GM21515 (cell line): Measurements from ENCODE around the gene IQSEC1.

Experiments
- ATAC-seq: cut with Tn5 transposase; IDR thresholded peaks from one replicate; pipeline ENCODE4 v1.9.1; 2021; ENCODE audit not compliant: unreplicated experiment

The IQSEC1 gene

GRCh38 chr3:13006216-13006990 lies 66.8 kb downstream of the IQSEC1 start:
- ATAC-seq = no peak

DNA sequence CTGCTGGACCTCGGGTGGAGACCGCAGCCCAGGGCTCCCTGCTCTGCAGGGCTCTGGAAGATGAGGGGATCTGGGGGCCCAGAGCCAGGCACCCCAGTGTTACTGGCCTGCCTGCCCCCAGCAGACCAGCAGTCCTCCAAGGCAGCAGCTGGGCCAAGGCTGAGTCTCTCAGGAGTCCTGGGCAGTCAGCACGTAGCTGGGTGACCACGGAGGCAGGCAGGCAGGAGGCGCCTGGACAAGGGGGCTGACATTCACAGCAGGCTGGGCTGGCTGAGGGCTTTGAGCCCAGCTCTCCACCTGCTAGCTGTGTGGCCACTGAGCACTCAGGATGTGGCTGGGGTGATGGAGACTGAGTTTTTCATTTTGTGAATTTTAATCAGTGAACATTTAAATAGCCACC lies 67.9 kb downstream of the IQSEC1 start:
- ATAC-seq = no peak

GRCh38 chr3:13004376-13004775 lies 68.9 kb downstream of the IQSEC1 start:
- ATAC-seq = no peak

DNA sequence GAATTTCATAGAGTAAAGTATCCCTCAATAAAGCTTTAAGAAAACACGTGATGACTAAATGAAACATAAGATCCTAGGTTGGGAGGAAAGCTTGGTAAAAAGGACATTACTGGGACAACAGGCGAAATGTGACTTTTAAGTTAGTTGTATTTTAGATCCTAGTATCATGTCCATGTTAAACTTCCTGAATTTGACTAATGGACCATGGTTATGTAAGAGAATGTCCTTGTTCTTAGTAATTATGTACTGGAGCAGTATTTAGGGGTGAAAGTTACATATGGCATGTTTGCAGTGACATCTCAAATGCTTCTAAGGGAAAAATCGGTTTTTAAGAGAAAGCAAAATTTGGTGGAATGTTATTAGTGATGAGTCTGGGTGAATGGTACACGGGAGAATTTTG lies 69.6 kb downstream of the IQSEC1 start:
- ATAC-seq = no peak

DNA sequence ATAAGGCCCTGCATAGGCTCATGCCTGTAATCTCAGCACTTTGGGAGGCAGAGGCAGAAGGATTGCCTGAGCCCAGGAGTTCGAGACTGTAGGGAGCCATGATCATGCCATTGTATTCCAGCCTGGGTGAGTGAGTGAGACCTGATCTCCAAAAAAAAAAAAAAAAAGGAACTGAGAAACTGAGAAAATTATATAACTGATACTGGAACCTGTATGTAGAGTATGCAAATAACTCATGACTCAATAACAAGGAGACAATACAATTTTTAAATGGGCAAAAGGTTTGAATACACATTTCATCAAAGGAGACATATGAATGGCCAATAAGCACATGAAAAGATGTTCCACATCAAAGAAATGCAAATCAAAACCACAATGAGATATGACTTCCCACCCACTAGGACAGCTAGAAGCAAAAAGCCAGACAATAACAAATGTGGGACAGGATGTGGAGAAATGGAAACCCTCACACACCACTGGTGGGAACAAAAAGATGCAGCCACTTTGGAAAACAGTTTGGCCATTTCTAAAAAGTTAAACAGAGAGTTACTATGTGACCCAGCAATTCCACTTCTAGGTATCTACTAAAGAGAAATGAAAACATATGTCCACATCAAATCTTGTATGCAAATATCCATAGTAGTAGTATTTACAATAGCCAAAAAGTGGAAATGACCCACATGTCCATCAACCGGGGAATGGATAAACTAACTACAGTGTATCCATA lies 70.7 kb downstream of the IQSEC1 start:
- peak; percentile 73 for ATAC-seq

DNA sequence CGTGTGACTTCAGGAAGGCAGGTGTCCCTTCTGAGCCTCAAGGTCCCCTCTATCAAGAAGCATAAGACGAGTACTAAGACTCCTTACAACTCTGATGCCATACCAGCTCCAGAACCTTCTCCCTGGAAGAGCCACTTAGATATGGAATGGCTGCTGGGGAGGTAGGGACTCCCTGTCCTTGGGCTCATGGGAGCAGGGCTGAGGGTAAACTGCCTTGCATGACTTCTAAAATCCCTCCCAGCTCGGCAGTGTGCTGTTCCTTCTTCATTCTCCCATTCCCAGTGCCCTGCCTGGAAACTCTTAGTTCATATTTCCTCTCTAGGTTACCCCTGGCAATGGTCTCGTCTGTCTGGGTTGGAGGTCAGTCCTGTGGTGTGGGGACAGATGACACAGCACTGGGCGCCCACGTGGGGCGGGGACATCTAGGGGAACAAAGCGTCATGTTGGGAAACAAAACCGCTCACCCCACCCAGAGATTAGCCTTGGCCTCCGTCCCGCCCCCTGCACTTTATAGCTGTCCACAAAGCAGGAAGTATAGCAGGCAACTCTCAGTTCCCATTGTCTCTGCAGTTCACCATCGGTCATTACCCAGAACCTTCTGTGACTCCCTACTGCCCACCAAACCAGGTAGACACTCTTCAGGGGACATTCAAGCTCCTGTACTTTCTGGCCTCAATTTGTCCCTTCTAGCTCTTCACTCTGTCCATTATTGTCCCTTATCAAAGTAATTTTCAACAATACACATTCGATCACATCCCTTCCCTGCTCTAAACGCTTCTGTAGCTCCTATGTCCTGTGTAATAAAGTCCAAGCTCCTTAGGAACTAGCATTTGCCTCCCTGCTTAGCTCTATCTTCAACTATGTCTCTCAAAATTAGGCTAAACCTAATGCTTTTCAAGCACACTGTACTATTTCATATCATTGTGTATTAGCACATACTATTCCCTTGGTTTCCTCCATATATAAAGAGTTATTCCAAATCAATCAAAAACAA lies 73.8 kb downstream of the IQSEC1 start:
- peak; percentile 34 for ATAC-seq

- ATAC-seq = no peak
Measured at GRCh38 chr3:12998648-12999047, 74.6 kb downstream of the IQSEC1 start.

- no peak for ATAC-seq
Measured at GRCh38 chr3:12997387-12997786, 75.8 kb downstream of the IQSEC1 start.

- no peak for ATAC-seq
Measured at GRCh38 chr3:12996181-12996506, 77.1 kb downstream of the IQSEC1 start.

DNA sequence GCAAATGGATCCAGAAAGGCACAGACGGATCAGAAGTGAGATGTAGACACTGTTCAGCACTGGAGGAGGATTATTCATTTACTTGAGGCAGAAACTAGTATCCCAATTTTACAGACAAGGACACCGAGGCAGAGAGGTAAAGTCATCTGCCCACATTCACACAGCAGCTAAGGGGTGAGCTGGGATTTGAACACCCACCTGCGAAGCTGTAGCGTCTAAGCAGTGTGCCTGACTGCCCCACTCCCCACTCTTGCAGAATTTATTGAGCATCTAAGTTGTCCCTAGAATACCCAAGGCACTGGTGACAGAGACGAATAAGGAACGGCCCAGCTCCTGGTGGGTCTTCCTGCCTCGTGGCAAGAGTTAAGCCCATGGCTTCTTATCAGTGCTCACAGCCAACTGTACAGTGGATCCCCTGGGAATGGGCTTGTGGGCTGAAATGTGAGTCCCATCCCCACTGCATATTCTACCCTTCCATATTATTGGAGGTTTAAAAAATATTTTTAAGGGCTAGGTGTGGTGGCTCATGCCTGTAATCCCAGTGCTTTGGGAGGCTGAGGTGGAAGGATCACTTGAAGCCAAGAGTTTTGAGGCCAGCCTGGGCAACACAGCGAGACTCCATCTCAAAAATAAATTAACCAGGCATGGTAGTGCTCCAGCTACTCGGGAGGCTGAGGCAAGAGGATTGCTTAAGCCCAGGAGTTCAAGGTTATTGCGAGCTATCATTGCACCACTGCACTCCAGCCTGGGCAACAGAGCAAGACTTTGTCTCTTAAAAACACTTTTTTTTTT lies 77.6 kb downstream of the IQSEC1 start:
- no peak for ATAC-seq

DNA sequence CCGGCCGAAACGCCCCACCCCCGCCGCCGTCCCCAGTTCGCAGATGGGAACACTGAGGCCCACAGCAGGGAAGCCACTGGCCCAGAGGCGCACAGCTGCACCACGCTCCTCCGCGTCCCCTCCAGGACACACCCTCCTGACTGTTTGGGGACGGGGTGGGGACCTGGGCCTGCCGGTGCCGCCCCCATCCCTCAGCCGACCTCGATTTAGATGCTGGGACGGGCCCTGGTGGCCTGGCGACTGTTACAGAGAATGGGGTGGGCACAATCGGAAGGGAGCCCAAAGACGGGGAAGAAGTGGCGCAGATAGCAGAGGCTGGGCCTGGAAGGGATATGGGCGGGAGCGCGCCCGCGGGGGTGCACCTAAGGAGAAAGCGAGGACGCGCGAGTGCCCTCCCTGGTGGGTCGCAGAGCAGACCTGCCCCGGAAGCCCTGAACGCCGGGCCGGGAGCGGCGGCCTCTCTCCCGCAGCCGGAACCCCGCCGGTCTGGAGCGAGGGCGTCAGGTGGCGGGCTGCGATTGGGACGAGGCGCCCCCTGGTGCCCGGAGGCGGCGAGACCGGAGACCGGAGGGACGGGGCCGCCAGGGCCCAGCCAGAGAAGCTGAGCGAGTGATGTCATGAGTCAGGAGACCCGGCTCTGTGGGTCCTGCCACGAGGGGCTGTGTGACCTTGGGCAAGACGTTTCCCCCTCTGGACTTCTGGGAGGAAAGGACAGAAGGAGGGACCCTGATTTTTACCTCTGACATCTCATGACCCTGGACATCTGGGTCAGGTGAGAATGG lies 78.4 kb downstream of the IQSEC1 start:
- ATAC-seq = peak; percentile 63

DNA sequence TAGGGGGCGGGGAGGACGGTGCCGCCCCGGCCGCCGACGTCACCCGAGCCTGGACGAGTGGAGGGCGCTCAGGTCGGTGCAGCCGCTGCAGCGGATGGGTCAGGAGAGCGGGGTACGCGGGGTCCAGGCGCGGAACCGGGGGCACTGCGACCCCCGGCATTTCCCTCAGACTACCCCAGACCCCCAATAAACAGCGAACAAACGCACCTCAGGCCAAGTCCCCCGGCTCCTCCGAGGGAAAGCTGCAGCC lies 78.9 kb downstream of the IQSEC1 start:
- ATAC-seq = peak; percentile 16

GRCh38 chr3:12993517-12994356 lies 79.5 kb downstream of the IQSEC1 start:
- ATAC-seq = peak; percentile 27

DNA sequence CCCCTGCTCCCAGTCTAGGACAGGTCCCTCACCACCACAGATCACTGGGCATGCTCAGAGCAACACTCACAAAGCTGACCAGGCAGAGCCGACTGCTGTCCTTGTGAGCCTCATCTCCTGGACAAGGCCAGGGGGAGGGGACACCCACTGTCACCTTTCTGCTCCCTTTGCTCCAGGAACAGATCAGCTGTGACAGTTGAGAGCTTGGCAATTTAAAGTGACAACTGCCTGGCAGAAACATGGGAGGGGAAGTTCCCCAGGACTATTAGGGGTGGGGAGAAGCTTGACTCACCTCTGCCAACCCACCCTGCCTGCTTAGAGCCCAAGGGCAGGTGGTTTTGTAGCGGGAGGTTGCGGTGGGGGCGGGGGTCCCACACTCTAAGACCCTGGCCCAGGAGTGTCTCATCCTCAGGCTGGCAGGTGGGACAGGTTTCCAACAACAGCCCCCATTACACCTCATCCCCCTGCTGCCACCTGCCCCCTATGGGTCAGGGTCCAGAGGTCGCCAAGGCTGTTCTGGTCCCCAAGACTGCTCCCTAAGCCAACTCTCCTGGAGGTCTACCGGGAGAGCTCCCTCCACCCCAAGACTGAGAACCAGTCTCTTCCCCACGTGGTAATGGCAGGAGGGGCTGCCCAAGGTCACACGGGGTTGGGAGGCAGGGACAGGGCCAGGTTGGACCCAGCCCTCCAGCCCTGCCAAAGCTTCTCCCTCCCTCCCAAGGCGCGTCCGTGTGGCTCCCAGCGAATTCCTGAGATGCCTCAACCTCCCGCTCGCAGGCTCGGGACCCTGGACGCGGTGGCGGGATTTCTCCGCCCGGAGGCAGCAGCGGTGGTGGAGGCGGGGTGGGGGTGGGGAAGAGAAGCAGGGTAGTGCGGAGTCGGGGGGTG lies 80.4 kb downstream of the IQSEC1 start:
- no peak for ATAC-seq

GRCh38 chr3:12991861-12992281 lies 81.4 kb downstream of the IQSEC1 start:
- ATAC-seq = no peak

DNA sequence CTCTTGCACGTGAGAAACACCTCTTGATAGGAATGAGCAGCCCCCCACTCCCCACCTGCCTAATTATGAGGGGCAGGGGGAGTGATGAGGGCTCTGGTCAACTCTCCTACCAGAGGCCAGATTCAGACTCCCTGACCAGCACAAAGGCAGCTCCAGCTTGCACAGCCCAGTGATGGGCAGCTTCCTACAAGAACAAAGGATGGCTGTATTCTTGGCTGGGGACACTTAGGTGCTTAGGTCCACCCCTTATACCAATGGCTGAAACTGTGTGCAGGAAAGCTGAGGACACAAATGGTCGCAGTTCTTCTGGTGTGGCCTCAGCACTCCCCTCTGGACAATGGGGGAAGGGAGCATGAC lies 81.8 kb downstream of the IQSEC1 start:
- no peak for ATAC-seq

- no peak for ATAC-seq
Measured at GRCh38 chr3:12990781-12991480, 82.3 kb downstream of the IQSEC1 start.

DNA sequence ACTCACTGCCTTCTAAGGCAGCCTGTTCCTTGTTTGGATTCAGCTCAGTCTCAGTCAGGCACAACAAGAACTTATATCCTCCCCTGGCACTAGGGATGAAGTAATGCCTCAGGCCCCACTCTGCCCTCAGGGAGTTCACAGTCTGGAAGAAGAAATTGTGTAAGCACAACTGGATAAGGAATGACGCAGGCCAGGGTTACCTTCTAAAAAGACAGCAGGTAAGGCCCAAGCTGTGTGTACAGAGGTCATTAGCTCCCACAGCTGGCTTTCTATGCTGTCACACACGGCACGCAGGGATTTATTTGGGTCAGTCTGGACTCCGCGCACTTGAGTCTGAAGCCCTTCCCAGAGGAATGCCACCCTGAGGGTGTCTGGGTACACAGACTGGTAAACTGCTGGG lies 82.9 kb downstream of the IQSEC1 start:
- no peak for ATAC-seq
